Measurements from ENCODE around the gene MUSK. TPM values are rescaled to one million over a fixed set of nuclear protein-coding genes. Genes with fewer than 3 reads are reported as not detected.
"Not testable (repeated sequence)": the region's sequence is repeated elsewhere in the genome, so short reads cannot be mapped to it uniquely, and the experiment has no call there.

Gene MUSK
- total RNA-seq, 2 experiments from 2014 or later, result not detected

DNA sequence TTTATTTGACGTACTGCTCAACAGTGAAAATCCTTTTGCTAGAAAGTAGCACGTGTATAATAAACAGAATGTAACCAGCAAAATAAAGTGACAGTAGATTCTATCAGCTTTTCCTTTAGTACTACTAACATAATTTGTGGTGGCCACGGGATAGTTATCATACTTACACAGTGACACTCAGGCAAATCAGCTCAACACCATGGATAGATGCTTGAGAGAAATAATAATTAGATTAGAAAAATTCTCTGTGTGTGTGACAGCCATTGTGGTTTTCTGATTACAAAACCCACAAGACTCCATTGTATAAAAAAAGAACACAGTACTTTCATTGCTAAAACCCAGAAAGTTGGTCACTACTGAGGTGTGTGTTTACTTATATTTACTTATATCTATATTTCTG, 101.1 kb downstream of the MUSK start:
- no peaks in the 10 kb centered on the region for H3K4me1 Mint-ChIP-seq (ENCODE audit: low read depth)
- no peak overlapping the region for H3K27ac Mint-ChIP-seq
- ATAC-seq, result no peak
- ChIA-PET CTCF (no interaction called here), POLR2A (no interaction called here)
- H3K36me3 Mint-ChIP-seq (ENCODE audit: low read depth), result no peaks in the 10 kb centered on the region
- no peak for DNase-seq
- H3K27me3 Mint-ChIP-seq (ENCODE audit: low read depth), result no peaks in the 10 kb centered on the region
- no peak overlapping the region for H3K4me3 Mint-ChIP-seq
- H3K9me3 Mint-ChIP-seq (ENCODE audit: insufficient read depth), result no peaks in the 10 kb centered on the region

DNA sequence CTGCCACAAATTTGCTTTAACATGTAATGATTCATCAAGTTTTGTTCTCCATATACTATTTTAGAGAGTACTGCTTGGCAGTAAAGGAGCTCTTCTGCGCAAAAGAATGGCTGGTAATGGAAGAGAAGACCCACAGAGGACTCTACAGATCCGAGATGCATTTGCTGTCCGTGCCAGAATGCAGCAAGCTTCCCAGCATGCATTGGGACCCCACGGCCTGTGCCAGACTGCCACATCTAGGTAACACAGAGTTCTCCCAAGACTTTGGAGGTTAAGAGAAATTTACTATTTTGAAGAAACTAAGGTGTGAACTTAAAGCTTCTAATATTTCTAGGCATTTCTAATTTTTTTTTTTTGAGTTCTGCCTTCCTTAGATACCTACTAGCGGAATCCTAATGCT, 107.1 kb downstream of the MUSK start:
- H3K4me1 Mint-ChIP-seq (ENCODE audit: low read depth), result no peaks in the 10 kb centered on the region

DNA sequence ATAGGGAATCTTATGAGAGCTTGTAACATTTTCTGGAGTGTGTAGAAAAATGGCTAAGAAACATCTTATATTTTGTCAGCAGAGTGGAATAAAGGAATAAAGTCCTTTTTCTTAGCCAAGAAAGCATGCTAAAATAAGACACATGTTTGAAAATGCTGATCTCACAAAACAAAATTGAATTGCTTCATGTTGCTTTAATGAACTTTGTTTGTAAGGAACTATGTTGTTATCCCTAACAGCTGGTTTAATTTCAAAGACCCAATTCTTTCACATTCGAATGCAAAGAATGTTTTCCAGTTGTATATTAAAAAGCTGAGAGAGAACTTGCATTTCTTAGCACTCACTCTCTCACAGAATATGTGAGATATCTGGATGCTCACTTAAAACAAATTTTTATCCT, 107.6 kb downstream of the MUSK start:
- no peak overlapping the region for H3K4me3 Mint-ChIP-seq
- H3K9me3 Mint-ChIP-seq (ENCODE audit: insufficient read depth), result no peaks in the 10 kb centered on the region

More for the DNA sequence above, 107.1 kb downstream of the MUSK start:
- Mint-ChIP-seq H3K36me3 (ENCODE audit: low read depth) (no peaks in the 10 kb centered on the region), H3K27me3 (ENCODE audit: low read depth) (no peaks in the 10 kb centered on the region), H3K27ac (no peak overlapping the region), H3K9me3 (ENCODE audit: insufficient read depth) (no peaks in the 10 kb centered on the region), H3K4me3 (no peak overlapping the region)
- POLR2A ChIA-PET, result no interaction called here
- DNase-seq (no peak), ATAC-seq (no peak)
- CTCF ChIA-PET, result no interaction called here

DNA sequence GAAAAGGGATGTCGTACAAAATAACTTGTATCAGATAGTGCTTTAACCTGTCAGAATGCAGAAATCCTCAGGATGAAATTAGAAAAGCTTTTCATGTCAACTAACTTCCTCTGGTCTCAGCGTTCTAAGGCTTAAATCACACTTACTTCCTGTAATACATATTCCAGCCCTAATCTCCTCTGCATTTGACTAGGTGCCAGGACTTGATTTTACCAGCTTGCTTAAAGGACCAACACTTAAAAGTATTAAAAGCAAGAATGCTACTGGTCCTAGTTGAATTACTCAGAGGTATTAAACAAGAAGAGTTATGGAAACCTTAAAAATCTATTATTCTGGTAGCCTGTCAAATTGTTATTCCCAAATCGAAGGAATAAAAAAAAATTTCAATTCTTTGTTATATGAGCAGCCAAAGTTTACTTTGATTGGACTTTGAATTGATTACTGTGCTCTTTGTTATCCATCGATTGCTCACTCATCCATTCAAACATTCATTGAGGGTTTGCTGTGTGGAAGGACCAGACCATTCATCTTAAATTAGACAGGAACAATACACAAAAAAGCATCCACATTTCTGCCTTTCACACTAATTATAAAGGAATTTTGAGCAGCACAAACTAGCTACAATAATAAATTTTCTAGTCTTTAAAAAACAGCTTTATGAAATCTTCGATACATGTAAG, 108.7 kb downstream of the MUSK start:
- Mint-ChIP-seq H3K9me3 (ENCODE audit: insufficient read depth) (no peaks in the 10 kb centered on the region), H3K36me3 (ENCODE audit: low read depth) (no peaks in the 10 kb centered on the region), H3K4me1 (ENCODE audit: low read depth) (no peaks in the 10 kb centered on the region), H3K4me3 (no peak overlapping the region), H3K27me3 (ENCODE audit: low read depth) (no peaks in the 10 kb centered on the region), H3K27ac (no peak overlapping the region)
- ChIA-PET CTCF (no interaction called here), POLR2A (no interaction called here)
- DNase-seq (no peak), ATAC-seq (no peak)

More for the DNA sequence above, 107.6 kb downstream of the MUSK start:
- Mint-ChIP-seq H3K4me1 (ENCODE audit: low read depth) (no peaks in the 10 kb centered on the region), H3K27ac (no peak overlapping the region), H3K27me3 (ENCODE audit: low read depth) (no peaks in the 10 kb centered on the region), H3K36me3 (ENCODE audit: low read depth) (no peaks in the 10 kb centered on the region)
- ChIA-PET POLR2A (no interaction called here), CTCF (no interaction called here)
- no peak for ATAC-seq
- no peak for DNase-seq

DNA sequence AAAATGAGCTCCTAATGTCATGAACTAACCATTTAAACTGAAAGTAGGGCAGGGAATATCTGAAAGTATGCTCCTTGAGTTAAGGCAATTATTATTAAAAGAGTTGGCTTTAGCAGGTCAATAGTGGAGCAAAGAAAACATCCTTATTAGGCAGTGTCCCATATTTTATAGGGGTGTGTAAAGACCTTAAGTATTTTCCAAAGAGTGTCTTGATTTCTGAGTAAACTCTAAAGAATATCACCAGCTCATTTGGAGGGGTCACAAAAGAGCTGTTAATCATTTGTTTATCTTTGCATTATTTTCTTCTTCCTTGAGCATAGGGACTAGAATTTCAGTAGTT, 109.3 kb downstream of the MUSK start:
- ATAC-seq (no peak), DNase-seq (no peak)
- H3K27ac Mint-ChIP-seq, result no peak overlapping the region
- CTCF ChIA-PET, result no interaction called here
- H3K4me3 Mint-ChIP-seq, result no peak overlapping the region
- no peaks in the 10 kb centered on the region for H3K4me1 Mint-ChIP-seq (ENCODE audit: low read depth)
- no peaks in the 10 kb centered on the region for H3K27me3 Mint-ChIP-seq (ENCODE audit: low read depth)
- no peaks in the 10 kb centered on the region for H3K36me3 Mint-ChIP-seq (ENCODE audit: low read depth)
- no peaks in the 10 kb centered on the region for H3K9me3 Mint-ChIP-seq (ENCODE audit: insufficient read depth)
- POLR2A ChIA-PET, result no interaction called here

DNA sequence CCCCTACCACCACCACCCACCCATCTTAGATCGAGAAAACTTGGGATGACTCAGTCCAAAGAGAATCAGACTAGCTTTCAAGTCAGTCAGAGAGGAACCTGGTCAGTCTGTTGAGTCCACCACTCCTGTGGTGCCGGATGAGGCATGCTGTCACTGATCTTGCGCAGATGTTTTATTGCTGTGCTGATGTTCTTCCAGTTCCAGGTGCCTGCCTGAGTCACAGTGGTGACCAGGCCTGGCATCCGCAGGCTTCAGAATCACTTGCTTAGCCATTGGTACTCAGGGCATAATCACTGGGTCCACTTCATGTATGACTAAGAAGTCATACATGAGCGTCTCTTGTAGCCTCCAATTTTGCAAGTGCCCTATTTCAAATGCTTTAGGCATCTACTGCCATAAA, 114.1 kb downstream of the MUSK start:
- Mint-ChIP-seq H3K9me3 (ENCODE audit: insufficient read depth) (no peaks in the 10 kb centered on the region), H3K36me3 (ENCODE audit: low read depth) (no peaks in the 10 kb centered on the region), H3K4me1 (ENCODE audit: low read depth) (no peaks in the 10 kb centered on the region), H3K27me3 (ENCODE audit: low read depth) (no peaks in the 10 kb centered on the region), H3K27ac (no peak overlapping the region), H3K4me3 (no peak overlapping the region)
- DNase-seq, result no peak
- POLR2A ChIA-PET, result no interaction called here
- CTCF ChIA-PET, result no interaction called here
- no peak for ATAC-seq

DNA sequence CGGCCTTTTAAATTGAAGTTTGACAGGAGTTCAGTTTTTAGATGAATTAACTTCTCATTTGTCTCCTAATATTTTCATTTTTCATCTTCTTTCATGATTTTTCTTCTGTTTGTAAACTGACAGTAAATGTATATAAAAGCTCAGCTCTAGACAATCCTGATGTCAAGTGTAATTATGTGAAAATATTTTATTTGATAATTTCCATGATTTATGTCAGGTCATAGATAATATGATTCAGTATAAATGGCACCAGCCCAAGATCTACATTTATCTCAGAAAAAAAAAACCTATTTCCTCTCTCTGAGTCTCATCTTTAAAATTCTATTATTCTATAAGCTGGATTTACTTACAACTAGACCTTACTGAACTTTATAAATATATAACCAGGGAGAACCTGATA, 115.7 kb downstream of the MUSK start:
- H3K9me3 Mint-ChIP-seq (ENCODE audit: insufficient read depth), result no peaks in the 10 kb centered on the region
- ATAC-seq, result no peak
- CTCF ChIA-PET, result no interaction called here
- H3K27ac Mint-ChIP-seq, result no peak overlapping the region
- no peaks in the 10 kb centered on the region for H3K27me3 Mint-ChIP-seq (ENCODE audit: low read depth)
- POLR2A ChIA-PET, result no interaction called here
- H3K36me3 Mint-ChIP-seq (ENCODE audit: low read depth), result no peaks in the 10 kb centered on the region
- H3K4me1 Mint-ChIP-seq (ENCODE audit: low read depth), result no peaks in the 10 kb centered on the region
- no peak for DNase-seq
- no peak overlapping the region for H3K4me3 Mint-ChIP-seq

DNA sequence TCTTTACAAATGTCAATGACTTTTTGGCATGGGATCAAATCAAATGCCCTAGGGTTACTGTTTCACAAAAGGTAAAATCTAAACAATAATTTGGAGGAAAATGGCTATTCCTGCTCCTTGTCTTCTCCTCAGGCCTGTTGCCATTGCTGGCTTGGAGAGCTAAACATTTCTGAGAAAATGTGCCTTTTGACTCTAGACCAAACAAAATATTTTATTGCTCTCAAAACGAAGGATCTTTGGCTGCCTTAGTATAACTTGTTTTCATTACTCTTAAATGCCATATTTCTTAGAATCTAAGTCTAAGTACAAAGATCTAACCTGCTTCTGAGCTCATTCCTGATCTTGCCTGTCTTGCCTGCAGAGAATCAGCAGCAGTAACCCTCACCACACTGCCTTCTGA, 116.6 kb downstream of the MUSK start:
- ATAC-seq (no peak), DNase-seq (no peak)
- ChIA-PET POLR2A (no interaction called here), CTCF (no interaction called here)
- no peaks in the 10 kb centered on the region for H3K4me1 Mint-ChIP-seq (ENCODE audit: low read depth)
- no peaks in the 10 kb centered on the region for H3K27me3 Mint-ChIP-seq (ENCODE audit: low read depth)
- H3K9me3 Mint-ChIP-seq (ENCODE audit: insufficient read depth), result no peaks in the 10 kb centered on the region
- no peak overlapping the region for H3K4me3 Mint-ChIP-seq
- no peak overlapping the region for H3K27ac Mint-ChIP-seq
- no peaks in the 10 kb centered on the region for H3K36me3 Mint-ChIP-seq (ENCODE audit: low read depth)

DNA sequence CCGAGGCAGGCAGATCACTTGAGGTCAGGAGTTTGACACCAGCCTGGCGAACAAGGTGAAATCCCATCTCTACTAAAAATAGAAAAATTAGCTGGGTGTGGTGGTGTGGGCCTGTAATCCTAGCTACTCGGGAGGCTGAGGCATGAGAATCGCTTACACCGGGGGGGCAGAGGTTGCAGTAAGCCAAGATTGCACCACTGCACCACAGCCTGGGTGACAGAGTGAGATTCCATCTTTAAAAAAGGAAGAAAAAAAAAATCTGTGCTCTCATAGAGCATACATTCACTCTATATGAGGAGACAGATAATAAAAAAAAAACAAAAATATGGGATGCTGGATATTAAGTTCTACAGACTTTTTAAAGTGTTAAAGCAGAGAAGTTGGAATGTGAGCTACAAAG, 119.8 kb downstream of the MUSK start:
- H3K4me1 Mint-ChIP-seq (ENCODE audit: low read depth); H3K27me3 Mint-ChIP-seq (ENCODE audit: low read depth); DNase-seq; CTCF ChIA-PET; POLR2A ChIA-PET; H3K36me3 Mint-ChIP-seq (ENCODE audit: low read depth); H3K4me3 Mint-ChIP-seq; H3K9me3 Mint-ChIP-seq (ENCODE audit: insufficient read depth); H3K27ac Mint-ChIP-seq; ATAC-seq: not testable (repeated sequence)

DNA sequence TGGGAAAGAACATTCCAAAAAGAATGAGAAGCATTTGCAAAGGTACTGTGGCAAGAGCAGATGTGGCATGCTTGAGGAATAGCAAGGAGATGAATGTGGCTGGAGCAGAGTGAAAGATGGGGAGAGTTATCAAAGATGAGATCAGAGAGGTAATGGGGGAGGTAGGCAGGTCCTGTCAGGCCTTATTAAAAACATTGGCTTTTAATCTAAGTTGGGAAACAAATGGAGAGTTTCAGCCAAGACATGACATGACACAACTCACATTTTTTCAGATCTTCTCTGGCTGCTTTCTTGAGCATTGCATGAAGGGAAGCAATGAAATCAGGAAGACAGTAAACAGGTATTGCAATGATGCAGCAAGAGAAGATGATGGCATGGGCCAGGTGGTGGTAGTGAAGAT, 120.3 kb downstream of the MUSK start:
- Mint-ChIP-seq H3K27me3 (ENCODE audit: low read depth) (no peaks in the 10 kb centered on the region), H3K4me1 (ENCODE audit: low read depth) (no peaks in the 10 kb centered on the region)
- CTCF ChIA-PET, result no interaction called here

DNA sequence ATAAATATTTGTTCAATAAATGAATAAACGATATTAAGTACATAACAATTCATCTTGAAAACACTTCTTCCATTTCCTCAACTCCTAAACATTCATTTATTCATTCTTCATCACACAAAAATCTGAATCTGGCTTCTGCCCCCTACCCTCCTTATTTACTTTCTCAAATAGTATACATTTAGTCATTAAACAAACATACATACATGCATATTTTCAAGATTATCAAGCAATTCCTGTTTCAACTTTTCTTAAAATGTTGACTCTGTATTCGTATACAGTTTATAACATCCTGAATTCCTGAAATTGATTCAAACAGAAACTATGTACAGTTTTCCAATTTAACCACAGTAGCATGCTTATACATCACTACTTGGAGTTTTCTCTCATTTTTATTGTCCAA, 129.0 kb downstream of the MUSK start:
- ATAC-seq (no peak), DNase-seq (no peak)
- ChIA-PET CTCF (no interaction called here), POLR2A (no interaction called here)
- Mint-ChIP-seq H3K4me1 (ENCODE audit: low read depth) (no peaks in the 10 kb centered on the region), H3K36me3 (ENCODE audit: low read depth) (no peaks in the 10 kb centered on the region), H3K4me3 (no peak overlapping the region), H3K27me3 (ENCODE audit: low read depth) (no peaks in the 10 kb centered on the region), H3K9me3 (ENCODE audit: insufficient read depth) (no peaks in the 10 kb centered on the region), H3K27ac (no peak overlapping the region)

More for the DNA sequence above, 120.3 kb downstream of the MUSK start:
- H3K9me3 Mint-ChIP-seq (ENCODE audit: insufficient read depth), result no peaks in the 10 kb centered on the region
- H3K4me3 Mint-ChIP-seq, result no peak overlapping the region
- ATAC-seq (no peak), DNase-seq (no peak)
- no peak overlapping the region for H3K27ac Mint-ChIP-seq
- no peaks in the 10 kb centered on the region for H3K36me3 Mint-ChIP-seq (ENCODE audit: low read depth)
- POLR2A ChIA-PET, result no interaction called here

DNA sequence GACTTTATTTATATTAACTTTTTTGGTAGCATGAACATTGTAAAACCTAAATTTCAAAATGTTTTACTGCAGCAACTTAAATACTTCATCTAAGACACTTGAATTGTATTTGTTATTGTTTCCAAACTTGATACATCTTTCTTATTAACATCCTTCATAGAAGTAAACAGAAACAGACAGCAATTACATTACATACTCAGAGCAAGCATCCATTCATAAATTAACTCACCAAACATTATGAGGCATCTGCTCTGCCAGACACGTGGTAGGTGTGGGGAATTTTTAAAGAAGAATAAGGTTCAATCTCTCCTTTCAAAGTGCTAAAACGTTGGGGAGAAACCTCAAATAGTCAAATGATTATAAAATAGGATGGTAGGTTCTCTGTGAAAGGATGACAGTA, 130.8 kb downstream of the MUSK start:
- no peaks in the 10 kb centered on the region for H3K36me3 Mint-ChIP-seq (ENCODE audit: low read depth)
- no peaks in the 10 kb centered on the region for H3K9me3 Mint-ChIP-seq (ENCODE audit: insufficient read depth)
- no peak overlapping the region for H3K27ac Mint-ChIP-seq
- no peak for ATAC-seq
- no peak overlapping the region for H3K4me3 Mint-ChIP-seq
- H3K4me1 Mint-ChIP-seq (ENCODE audit: low read depth), result no peaks in the 10 kb centered on the region
- ChIA-PET POLR2A (no interaction called here), CTCF (no interaction called here)
- no peaks in the 10 kb centered on the region for H3K27me3 Mint-ChIP-seq (ENCODE audit: low read depth)
- no peak for DNase-seq

DNA sequence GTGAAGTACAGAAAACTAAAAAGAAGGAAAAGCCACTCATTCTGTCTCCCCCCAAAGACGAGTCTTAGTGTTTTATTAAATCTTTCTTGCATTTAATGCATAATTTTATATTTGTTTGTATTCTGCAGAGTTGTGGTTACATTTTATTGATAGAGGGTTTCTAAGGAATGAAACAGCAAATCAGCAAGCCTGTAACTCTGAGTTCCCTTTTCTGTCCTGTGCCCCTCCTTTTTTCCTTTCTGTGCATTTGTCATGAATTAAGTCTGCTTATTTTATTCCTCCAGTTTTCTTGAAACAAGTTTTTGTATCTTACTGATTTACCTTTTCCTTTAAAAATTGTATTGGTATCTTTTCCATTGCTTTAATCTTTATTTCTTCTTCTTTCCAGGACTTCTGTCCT, 132.8 kb downstream of the MUSK start:
- no peaks in the 10 kb centered on the region for H3K4me1 Mint-ChIP-seq (ENCODE audit: low read depth)
- POLR2A ChIA-PET, result no interaction called here
- CTCF ChIA-PET, result no interaction called here
- H3K27me3 Mint-ChIP-seq (ENCODE audit: low read depth), result no peaks in the 10 kb centered on the region
- no peaks in the 10 kb centered on the region for H3K9me3 Mint-ChIP-seq (ENCODE audit: insufficient read depth)
- no peak overlapping the region for H3K4me3 Mint-ChIP-seq
- DNase-seq (no peak), ATAC-seq (no peak)
- no peaks in the 10 kb centered on the region for H3K36me3 Mint-ChIP-seq (ENCODE audit: low read depth)
- no peak overlapping the region for H3K27ac Mint-ChIP-seq

Data from activated CD8-positive, alpha-beta T cell treated with anti-CD3 and anti-CD28 coated beads, Interleukin-2, amount 10 ng/mL, durations not matched to agents 7 days and 5 days (primary cell).